GM19023 (cell line): ENCODE results near the gene DRG2.

Source experiments
- ATAC-seq: cut with Tn5 transposase; IDR thresholded peaks from one replicate; pipeline ENCODE4 v1.9.1; 2021; ENCODE audit warnings: mild to moderate bottlenecking, moderate library complexity; ENCODE audit not compliant: unreplicated experiment

The DRG2 gene

DNA sequence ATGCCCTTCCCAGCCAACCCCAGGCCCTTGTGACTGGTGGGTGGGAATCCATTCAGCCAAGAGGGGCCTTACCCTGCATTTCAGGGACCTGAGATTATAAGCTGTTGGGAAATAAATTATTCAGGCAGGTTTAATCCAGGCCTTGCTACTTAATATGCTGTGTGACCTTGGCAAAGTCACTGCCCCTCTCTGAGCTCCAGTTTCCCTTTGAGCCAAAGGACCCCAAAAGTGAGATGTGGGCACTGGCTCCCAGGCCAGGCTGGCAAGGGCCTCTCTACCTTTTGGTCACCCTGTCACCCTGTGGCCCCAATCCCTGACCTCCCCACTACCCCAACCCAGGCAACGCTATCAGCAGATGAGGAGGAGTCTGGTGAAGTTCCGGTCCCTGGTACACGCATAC, 54.7 kb downstream of the DRG2 start:
- no peak for ATAC-seq

DNA sequence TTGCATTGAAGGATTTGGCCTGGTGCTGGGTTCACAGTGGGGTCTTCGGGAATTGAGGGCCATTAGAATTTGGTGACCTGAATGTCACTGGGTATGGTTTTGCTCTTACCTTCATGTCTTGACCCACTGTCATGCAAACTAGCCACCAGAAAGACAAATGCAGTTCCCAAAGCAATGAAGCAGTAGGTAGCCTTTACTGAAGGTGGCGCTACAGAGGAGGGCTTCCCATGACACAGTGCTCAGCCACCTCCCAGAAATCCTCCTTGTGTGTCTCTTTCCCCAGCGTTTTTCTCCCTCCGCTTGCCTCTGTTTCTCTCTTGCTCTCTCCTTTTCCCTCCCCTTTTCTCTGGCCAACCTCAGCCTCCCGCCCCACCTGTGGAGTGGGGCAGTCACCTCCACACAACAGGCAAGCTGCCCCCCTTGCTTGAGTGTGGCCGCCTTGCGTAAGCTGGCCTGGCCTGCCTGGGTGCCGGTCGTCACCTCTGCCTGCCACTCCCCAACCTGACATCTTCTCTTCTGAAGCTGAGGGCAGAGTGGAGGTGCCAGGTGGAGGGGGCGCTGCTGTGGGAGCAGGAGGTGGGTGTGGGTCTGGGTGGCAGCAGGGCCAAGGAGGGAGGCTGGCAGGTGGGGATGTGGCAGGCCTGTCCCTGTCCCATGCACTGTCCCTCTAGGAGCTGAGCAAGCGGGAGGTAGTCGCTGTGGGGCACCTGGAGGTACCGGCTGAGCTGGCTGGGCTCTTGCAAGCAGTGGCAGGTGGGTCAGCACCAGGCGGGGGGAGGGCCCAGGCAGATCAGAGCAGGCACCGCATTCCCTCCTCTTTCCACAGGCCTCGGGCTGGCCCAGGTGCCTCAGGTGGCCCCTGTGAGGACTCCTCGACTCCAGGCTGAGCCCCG, 55.5 kb downstream of the DRG2 start:
- ATAC-seq: no peak

GRCh38 chr17:18144261-18144660, 56.5 kb downstream of the DRG2 start:
- ATAC-seq: no peak

- ATAC-seq: no peak
Observed at GRCh38 chr17:18144855-18145254, 57.1 kb downstream of the DRG2 start.

- ATAC-seq: no peak
Observed at GRCh38 chr17:18145811-18146210, 58.1 kb downstream of the DRG2 start.

GRCh38 chr17:18146259-18146658, 58.5 kb downstream of the DRG2 start:
- no peak for ATAC-seq

DNA sequence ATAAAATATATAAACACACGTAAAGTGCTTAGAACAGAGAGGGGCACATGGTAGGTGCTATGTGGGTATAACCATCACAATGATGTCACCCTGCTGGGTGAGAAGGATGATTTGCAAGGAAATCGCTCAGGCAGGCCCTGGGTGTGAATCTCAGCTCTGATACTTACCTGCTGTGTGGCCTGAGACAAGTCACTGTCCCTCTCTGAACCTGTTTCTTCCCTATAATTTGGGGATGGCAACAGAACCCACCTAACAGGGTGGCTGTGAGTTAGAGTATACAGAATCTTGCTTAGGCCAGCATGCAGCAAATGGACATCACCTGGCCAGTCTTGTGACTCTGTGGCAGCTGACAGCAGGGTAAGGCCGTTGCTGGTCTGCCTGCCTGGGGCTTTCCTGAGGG, 59.2 kb downstream of the DRG2 start:
- ATAC-seq: no peak

- no peak for ATAC-seq
Observed at GRCh38 chr17:18148586-18148985, 60.8 kb downstream of the DRG2 start.

DNA sequence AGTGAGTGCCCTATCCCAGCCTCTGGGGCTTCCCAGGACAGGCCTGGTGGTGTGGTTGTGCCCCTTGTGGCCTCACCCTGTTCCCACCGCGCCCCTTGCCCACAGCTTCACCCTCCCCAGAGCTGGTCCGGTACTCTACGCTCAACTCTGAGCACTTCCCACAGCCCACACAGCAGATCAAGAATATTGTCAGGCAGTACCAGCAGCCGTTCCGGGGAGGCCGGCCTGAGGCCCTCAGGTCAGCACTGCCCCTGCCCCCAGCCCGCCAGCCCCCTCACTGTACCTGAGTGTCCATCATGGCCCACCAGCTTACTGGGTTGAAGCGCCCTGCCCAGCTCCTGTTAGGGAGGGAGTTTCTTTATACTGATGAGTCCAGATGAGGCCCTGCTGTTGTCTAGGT, 63.5 kb downstream of the DRG2 start:
- no peak for ATAC-seq

DNA sequence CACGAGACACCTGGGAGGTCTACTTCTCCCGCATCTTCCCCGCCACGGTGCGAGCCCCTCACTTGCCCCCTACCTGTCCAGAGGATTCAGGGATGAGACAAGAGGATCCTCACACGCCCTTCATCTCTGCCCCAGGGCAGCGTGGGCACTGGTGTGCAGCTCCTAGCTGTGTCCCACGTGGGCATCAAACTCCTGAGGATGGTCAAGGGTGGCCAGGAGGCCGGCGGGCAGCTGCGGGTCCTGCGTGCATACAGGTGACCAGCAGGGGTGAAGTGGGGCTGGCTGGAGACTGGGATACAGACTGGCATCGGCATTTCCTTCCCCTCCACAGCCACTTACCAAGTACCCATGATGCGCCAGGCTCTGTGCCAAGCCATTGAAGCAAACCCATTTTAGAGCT, 67.4 kb downstream of the DRG2 start:
- no peak for ATAC-seq

DNA sequence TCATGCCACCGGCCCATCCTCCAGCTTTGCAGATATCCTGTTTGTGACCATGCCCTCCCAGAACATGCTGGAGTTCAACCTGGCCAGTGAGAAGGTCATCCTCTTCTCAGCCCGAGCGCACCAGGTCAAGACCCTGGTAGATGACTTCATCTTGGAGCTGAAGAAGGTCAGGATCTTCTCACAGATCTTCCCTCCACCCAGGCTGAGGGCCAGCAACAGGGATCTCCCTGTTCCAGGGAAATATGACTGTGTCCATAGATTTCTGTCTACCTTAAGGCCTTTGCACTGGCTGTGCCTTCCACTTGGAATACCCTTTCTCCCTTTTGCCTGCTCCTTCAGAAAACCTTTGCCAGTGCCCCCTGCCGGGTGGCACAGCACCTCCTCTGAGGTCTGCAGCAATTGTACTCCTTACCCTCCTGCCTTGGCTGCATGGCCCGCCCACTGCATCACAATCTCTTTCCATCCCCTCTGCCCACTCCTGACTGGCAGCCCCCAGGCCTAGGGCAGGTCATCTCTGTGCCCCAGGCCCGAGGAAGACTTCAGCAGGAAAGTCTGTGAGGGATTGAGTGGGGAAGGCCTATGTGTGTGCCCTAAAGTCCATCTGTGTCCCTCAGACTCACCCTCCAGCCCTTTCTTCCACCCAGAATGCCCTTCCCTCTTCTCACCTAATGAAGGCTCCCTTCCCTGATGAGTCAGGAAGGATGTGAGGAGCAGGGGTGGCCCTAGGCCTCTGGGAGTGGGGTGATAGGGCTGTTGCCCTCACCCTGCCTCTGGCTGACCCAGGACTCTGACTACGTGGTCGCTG, 68.6 kb downstream of the DRG2 start:
- ATAC-seq: no peak

DNA sequence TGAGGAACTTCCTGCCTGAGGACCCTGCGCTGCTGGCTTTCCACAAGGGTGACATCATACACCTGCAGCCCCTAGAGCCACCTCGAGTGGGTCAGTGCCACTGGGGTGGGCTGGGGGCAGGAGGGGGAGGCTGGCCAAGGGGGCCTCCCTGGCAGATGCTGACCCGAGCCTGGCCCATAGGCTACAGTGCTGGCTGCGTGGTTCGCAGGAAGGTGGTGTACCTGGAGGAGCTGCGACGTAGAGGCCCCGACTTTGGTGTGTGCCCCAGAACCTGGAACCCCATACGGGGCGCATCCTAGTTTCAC, 69.2 kb downstream of the DRG2 start:
- ATAC-seq: no peak
